HEK293 (cell line): Measurements from ENCODE around the gene NFIC.

Experiments
- CTCF ChIA-PET: fragments of 350-600 bp; formaldehyde crosslinking; extraction: SDS; loops from one replicate; lab custom pipeline; 2021; ENCODE audit warnings: antibody characterized with exemption; lab: Yijun Ruan, JAX
- POLR2A ChIA-PET: fragments of 300-600 bp; formaldehyde crosslinking; extraction: SDS; loops from one replicate; lab custom pipeline; 2020; ENCODE audit warnings: antibody characterized with exemption, inconsistent platforms; lab: Yijun Ruan, JAX
- H3K27ac ChIP-seq: fragments of 200-500 bp; sonication (Bioruptor generic); 2 replicates; pipeline ENCODE4 v1.5.1; 2014; ENCODE audit warnings: low read depth, low read length, control low read depth, inconsistent platforms; ENCODE audit errors: extremely low read depth
- H3K36me3 ChIP-seq, 2 experiments: fragments of 200-500 bp in 1 of 2; sonication (Bioruptor generic) in 1 of 2; 1 replicate in 1 of 2; 2 replicates in 1 of 2; pipeline ENCODE4 v1.5.1; 2014 to 2017; ENCODE audit warnings: inconsistent platforms in 2 of 2, low read length in 2 of 2; ENCODE audit not compliant: control insufficient read depth in 2 of 2, insufficient read depth in 1 of 2
- H3K4me1 ChIP-seq: fragments of 200-500 bp; sonication (Bioruptor generic); 2 replicates; pipeline ENCODE4 v1.5.1; 2014; ENCODE audit warnings: mild to moderate bottlenecking, low read length, inconsistent platforms; ENCODE audit not compliant: control insufficient read depth, insufficient read depth
- H3K4me3 ChIP-seq: 2 replicates; pipeline ENCODE4 v1.5.1; 2011; ENCODE audit warnings: low read depth, mild to moderate bottlenecking, control low read depth, low read length, moderate library complexity
- H3K9me3 ChIP-seq: fragments of 200-500 bp; sonication (Bioruptor generic); 2 replicates; pipeline ENCODE4 v1.5.1; 2014; ENCODE audit warnings: low read depth, low read length, inconsistent platforms; ENCODE audit not compliant: control insufficient read depth, insufficient read depth
- SCRT1 ChIP-seq: fragments of 450-650 bp; formaldehyde crosslinking; IDR thresholded peaks from 2 replicates; pipeline ENCODE4 v1.5.1; 2016; ENCODE audit warnings: missing biosample characterization, missing genetic modification characterization, borderline replicate concordance
- SP3 ChIP-seq: fragments of 450-650 bp; formaldehyde crosslinking; IDR thresholded peaks from 2 replicates; pipeline ENCODE4 v1.5.1; 2016; ENCODE audit warnings: missing biosample characterization, missing genetic modification characterization
- YY1 ChIP-seq: fragments of 450-650 bp; formaldehyde crosslinking; IDR thresholded peaks from 2 replicates; pipeline ENCODE4 v1.5.1; 2018; ENCODE audit warnings: missing biosample characterization, missing genetic modification characterization
- ZBTB26 ChIP-seq: fragments of 450-650 bp; formaldehyde crosslinking; optimal IDR thresholded peaks from 2 replicates; pipeline ENCODE3; 2016; ENCODE audit warnings: missing biosample characterization, mild to moderate bottlenecking, missing genetic modification characterization
- ZBTB8A ChIP-seq: fragments of 450-650 bp; formaldehyde crosslinking; IDR thresholded peaks from 2 replicates; pipeline ENCODE4 v1.5.1; 2016; ENCODE audit warnings: missing biosample characterization, missing genetic modification characterization
- ZFP41 ChIP-seq: fragments of 450-650 bp; formaldehyde crosslinking; IDR thresholded peaks from 2 replicates; pipeline ENCODE4 v1.5.1; 2016; ENCODE audit warnings: missing biosample characterization, missing genetic modification characterization, borderline replicate concordance
- ZIC2 ChIP-seq: fragments of 450-650 bp; formaldehyde crosslinking; IDR thresholded peaks from 2 replicates; pipeline ENCODE4 v1.5.1; 2016; ENCODE audit warnings: missing biosample characterization, missing genetic modification characterization
- ZNF121 ChIP-seq: fragments of 450-650 bp; formaldehyde crosslinking; IDR thresholded peaks from 2 replicates; pipeline ENCODE4 v1.5.1; 2016; ENCODE audit warnings: missing biosample characterization, missing genetic modification characterization
- ZNF132 ChIP-seq: fragments of 450-650 bp; formaldehyde crosslinking; IDR thresholded peaks from 2 replicates; pipeline ENCODE4 v1.5.1; 2017; ENCODE audit warnings: missing biosample characterization, missing genetic modification characterization, borderline replicate concordance
- ZNF174 ChIP-seq: fragments of 450-650 bp; formaldehyde crosslinking; IDR thresholded peaks from 2 replicates; pipeline ENCODE4 v1.5.0; 2017; ENCODE audit warnings: missing biosample characterization, mild to moderate bottlenecking, missing genetic modification characterization
- ZNF175 ChIP-seq: fragments of 450-650 bp; formaldehyde crosslinking; IDR thresholded peaks from 2 replicates; pipeline ENCODE4 v1.5.1; 2016; ENCODE audit warnings: missing biosample characterization, missing genetic modification characterization
- ZNF202 ChIP-seq: fragments of 450-650 bp; formaldehyde crosslinking; IDR thresholded peaks from 2 replicates; pipeline ENCODE4 v1.5.1; 2016; ENCODE audit warnings: missing biosample characterization, missing genetic modification characterization, borderline replicate concordance
- ZNF223 ChIP-seq: fragments of 450-650 bp; formaldehyde crosslinking; IDR thresholded peaks from 2 replicates; pipeline ENCODE4 v1.5.1; 2016; ENCODE audit warnings: missing biosample characterization, missing genetic modification characterization
- ZNF274 ChIP-seq, 2 experiments: fragments of 200-500 bp in 1 of 2; fragments of 450-650 bp in 1 of 2; sonication (Bioruptor generic) in 1 of 2; formaldehyde crosslinking in 1 of 2; IDR thresholded peaks; 2 replicates each; pipeline versions ENCODE4 v1.5.1 to v1.6.1; 2014 to 2016; ENCODE audit warnings: borderline replicate concordance in 1 of 2, inconsistent platforms in 1 of 2, low read length in 1 of 2, missing biosample characterization in 1 of 2, missing genetic modification characterization in 1 of 2
- ZNF350 ChIP-seq: fragments of 450-650 bp; formaldehyde crosslinking; IDR thresholded peaks from 2 replicates; pipeline ENCODE4 v1.5.0; 2017; ENCODE audit warnings: missing biosample characterization, mild to moderate bottlenecking, missing genetic modification characterization
- ZNF37A ChIP-seq: fragments of 450-650 bp; IDR thresholded peaks from 2 replicates; pipeline ENCODE4 v1.5.1; 2018; ENCODE audit warnings: missing biosample characterization, missing genetic modification characterization
- ZNF398 ChIP-seq: fragments of 450-650 bp; formaldehyde crosslinking; IDR thresholded peaks from 2 replicates; pipeline ENCODE4 v1.5.1; 2017; ENCODE audit warnings: missing biosample characterization, missing genetic modification characterization
- ZNF626 ChIP-seq: fragments of 450-650 bp; sonication (Bioruptor Pico); formaldehyde crosslinking; IDR thresholded peaks from 2 replicates; pipeline ENCODE4 v1.5.1; 2018; ENCODE audit warnings: missing biosample characterization, missing genetic modification characterization, inconsistent platforms
- ZNF660 ChIP-seq: fragments of 450-650 bp; IDR thresholded peaks from 2 replicates; pipeline ENCODE4 v1.5.1; 2018; ENCODE audit warnings: missing biosample characterization, mild to moderate bottlenecking, missing genetic modification characterization
- ZNF664 ChIP-seq: fragments of 450-650 bp; formaldehyde crosslinking; IDR thresholded peaks from 2 replicates; pipeline ENCODE4 v1.5.1; 2016; ENCODE audit warnings: missing biosample characterization, missing genetic modification characterization
- ZNF777 ChIP-seq: fragments of 450-650 bp; formaldehyde crosslinking; IDR thresholded peaks from 2 replicates; pipeline ENCODE4 v1.5.1; 2017; ENCODE audit warnings: missing biosample characterization, missing genetic modification characterization, borderline replicate concordance
- ZSCAN5A ChIP-seq: fragments of 450-650 bp; formaldehyde crosslinking; IDR thresholded peaks from 2 replicates; pipeline ENCODE4 v1.5.1; 2016; ENCODE audit warnings: missing biosample characterization, missing genetic modification characterization
- TF ChIP-seq, protein P1 (sequence below): fragments of 450-650 bp; formaldehyde crosslinking; IDR thresholded peaks from 2 replicates; pipeline ENCODE4 v1.5.1; 2016; ENCODE audit warnings: missing biosample characterization, missing genetic modification characterization
- TF ChIP-seq, protein P2 (sequence below): fragments of 450-650 bp; formaldehyde crosslinking; IDR thresholded peaks from 2 replicates; pipeline ENCODE4 v1.5.1; 2016; ENCODE audit warnings: missing biosample characterization, missing genetic modification characterization, borderline replicate concordance
- TF ChIP-seq, protein P3 (sequence below): fragments of 450-650 bp; formaldehyde crosslinking; IDR thresholded peaks from 2 replicates; pipeline ENCODE4 v1.5.1; 2016; ENCODE audit warnings: missing biosample characterization, missing genetic modification characterization

The NFIC gene

GRCh38 chr19:3359015-3359918, 7.1 kb upstream of the NFIC start (continued):
- TF ChIP-seq ZNF398 (tag by site-specific recombination) (peak; percentile 68; the same call in 1 of the 2 replicates), ZNF121 (no peak), SCRT1 (tag by site-specific recombination) (no peak), ZIC2 (peak; percentile 25; the same call in 1 of the 2 replicates), ZNF660 (tag by site-specific recombination) (no peak)
- TF ChIP-seq, protein P1, sequence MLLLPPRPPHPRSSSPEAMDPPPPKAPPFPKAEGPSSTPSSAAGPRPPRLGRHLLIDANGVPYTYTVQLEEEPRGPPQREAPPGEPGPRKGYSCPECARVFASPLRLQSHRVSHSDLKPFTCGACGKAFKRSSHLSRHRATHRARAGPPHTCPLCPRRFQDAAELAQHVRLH (tag by site-specific recombination): no peak

GRCh38 chr19:3359919-3360420, 6.4 kb upstream of the NFIC start:
- Histone ChIP-seq H3K4me1 (peaks cover 3% of the 10 kb centered on the region; the same call in 1 of the 2 replicates), H3K4me3 (peak overlapping the region; percentile 61), H3K36me3 (no peaks in the 10 kb centered on the region), H3K27ac (peak overlapping the region; percentile 19; the same call in 1 of the 2 replicates), H3K9me3 (no peaks in the 10 kb centered on the region)
- CTCF ChIA-PET: no interaction called here
- POLR2A ChIA-PET: no interaction called here
- TF ChIP-seq ZSCAN5A (tag by site-specific recombination): no peak
- no peak for TF ChIP-seq ZNF132 (tag by site-specific recombination)
- TF ChIP-seq ZNF175: no peak
- no peak for TF ChIP-seq ZNF202 (tag by site-specific recombination)
- no peak for TF ChIP-seq ZNF37A
- TF ChIP-seq ZBTB8A (tag by site-specific recombination): no peak
- no peak for TF ChIP-seq ZNF350 (tag by site-specific recombination)
- TF ChIP-seq YY1: no peak
- TF ChIP-seq, protein P2, sequence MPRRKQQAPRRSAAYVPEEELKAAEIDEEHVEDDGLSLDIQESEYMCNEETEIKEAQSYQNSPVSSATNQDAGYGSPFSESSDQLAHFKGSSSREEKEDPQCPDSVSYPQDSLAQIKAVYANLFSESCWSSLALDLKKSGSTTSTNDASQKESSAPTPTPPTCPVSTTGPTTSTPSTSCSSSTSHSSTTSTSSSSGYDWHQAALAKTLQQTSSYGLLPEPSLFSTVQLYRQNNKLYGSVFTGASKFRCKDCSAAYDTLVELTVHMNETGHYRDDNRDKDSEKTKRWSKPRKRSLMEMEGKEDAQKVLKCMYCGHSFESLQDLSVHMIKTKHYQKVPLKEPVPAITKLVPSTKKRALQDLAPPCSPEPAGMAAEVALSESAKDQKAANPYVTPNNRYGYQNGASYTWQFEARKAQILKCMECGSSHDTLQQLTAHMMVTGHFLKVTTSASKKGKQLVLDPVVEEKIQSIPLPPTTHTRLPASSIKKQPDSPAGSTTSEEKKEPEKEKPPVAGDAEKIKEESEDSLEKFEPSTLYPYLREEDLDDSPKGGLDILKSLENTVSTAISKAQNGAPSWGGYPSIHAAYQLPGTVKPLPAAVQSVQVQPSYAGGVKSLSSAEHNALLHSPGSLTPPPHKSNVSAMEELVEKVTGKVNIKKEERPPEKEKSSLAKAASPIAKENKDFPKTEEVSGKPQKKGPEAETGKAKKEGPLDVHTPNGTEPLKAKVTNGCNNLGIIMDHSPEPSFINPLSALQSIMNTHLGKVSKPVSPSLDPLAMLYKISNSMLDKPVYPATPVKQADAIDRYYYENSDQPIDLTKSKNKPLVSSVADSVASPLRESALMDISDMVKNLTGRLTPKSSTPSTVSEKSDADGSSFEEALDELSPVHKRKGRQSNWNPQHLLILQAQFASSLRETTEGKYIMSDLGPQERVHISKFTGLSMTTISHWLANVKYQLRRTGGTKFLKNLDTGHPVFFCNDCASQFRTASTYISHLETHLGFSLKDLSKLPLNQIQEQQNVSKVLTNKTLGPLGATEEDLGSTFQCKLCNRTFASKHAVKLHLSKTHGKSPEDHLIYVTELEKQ (tag by site-specific recombination): no peak
- no peak for TF ChIP-seq ZNF664 (tag by site-specific recombination)
- no peak for TF ChIP-seq ZNF626
- no peak for TF ChIP-seq SP3 (tag by site-specific recombination)
- TF ChIP-seq, protein P3, sequence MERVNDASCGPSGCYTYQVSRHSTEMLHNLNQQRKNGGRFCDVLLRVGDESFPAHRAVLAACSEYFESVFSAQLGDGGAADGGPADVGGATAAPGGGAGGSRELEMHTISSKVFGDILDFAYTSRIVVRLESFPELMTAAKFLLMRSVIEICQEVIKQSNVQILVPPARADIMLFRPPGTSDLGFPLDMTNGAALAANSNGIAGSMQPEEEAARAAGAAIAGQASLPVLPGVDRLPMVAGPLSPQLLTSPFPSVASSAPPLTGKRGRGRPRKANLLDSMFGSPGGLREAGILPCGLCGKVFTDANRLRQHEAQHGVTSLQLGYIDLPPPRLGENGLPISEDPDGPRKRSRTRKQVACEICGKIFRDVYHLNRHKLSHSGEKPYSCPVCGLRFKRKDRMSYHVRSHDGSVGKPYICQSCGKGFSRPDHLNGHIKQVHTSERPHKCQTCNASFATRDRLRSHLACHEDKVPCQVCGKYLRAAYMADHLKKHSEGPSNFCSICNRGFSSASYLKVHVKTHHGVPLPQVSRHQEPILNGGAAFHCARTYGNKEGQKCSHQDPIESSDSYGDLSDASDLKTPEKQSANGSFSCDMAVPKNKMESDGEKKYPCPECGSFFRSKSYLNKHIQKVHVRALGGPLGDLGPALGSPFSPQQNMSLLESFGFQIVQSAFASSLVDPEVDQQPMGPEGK (tag by site-specific recombination): no peak
- no peak for TF ChIP-seq ZNF777 (tag by site-specific recombination)
- TF ChIP-seq ZNF223 (tag by site-specific recombination): no peak
- no peak for TF ChIP-seq ZBTB26 (tag by site-specific recombination)
- no peak for TF ChIP-seq ZNF274 (IDR thresholded peaks at IDR 0.05; ENCODE audit: low read length)
- TF ChIP-seq ZNF274 (tag by site-specific recombination; IDR thresholded peaks at IDR 0.05; ENCODE audit: borderline replicate concordance): no peak
- no peak for TF ChIP-seq ZNF174 (tag by site-specific recombination)
- no peak for TF ChIP-seq ZFP41 (tag by site-specific recombination)
